Neural progenitor cell (in vitro differentiated cells): ENCODE results near the gene AIP.

Experiments used
- EZH2 ChIP-seq: fragments of 200-600 bp; sonication (generic); IDR thresholded peaks from 2 replicates; pipeline ENCODE4 v1.6.1; 2017; ENCODE audit warnings: antibody characterized with exemption, mild to moderate bottlenecking, moderate library complexity
- TF ChIP-seq, protein P1 (sequence below): fragments of 200-600 bp; sonication (generic); IDR thresholded peaks from 2 replicates; pipeline ENCODE4 v1.5.1; 2017; ENCODE audit warnings: antibody characterized with exemption, mild to moderate bottlenecking

DNA sequence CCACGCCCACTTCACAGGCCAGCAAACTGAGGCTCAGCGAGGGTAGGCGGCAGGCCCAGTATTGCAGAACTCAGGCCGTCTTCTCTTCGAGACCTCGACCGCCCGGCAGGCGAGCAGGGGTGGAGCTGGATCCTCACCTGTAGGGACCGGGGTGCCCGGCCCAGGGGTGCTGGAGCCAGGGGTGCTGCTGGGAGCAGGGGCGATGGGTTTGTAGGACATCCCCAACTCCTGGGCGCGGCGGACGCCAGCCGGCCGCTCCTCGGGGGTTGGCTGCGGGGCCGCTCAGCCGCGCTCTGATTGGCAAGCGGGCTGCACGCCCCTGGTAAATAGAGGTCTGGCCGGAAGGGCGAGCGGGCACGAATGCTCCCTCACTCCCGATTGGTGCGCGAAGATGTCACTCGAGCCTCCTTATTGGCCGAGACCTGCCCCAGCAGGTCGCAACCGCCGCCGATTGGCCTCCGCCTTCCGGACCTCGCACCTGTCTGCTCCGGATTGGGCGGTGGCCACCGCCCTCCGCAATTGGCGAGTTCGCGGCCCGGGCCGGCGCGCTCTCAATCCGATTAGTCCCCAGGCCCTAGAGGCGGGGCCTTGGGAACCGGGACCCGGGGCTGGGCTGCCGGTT is 25.1 kb downstream of the AIP start, which contains the start of gene CDK2AP2:
- TF ChIP-seq, protein P1, sequence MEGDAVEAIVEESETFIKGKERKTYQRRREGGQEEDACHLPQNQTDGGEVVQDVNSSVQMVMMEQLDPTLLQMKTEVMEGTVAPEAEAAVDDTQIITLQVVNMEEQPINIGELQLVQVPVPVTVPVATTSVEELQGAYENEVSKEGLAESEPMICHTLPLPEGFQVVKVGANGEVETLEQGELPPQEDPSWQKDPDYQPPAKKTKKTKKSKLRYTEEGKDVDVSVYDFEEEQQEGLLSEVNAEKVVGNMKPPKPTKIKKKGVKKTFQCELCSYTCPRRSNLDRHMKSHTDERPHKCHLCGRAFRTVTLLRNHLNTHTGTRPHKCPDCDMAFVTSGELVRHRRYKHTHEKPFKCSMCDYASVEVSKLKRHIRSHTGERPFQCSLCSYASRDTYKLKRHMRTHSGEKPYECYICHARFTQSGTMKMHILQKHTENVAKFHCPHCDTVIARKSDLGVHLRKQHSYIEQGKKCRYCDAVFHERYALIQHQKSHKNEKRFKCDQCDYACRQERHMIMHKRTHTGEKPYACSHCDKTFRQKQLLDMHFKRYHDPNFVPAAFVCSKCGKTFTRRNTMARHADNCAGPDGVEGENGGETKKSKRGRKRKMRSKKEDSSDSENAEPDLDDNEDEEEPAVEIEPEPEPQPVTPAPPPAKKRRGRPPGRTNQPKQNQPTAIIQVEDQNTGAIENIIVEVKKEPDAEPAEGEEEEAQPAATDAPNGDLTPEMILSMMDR, result no peak
- TF ChIP-seq EZH2, result no peak
